Fibroblast of peridontal ligament (primary cell): ENCODE results near the gene PSMB9.
"Not testable (repeated sequence)": the region's sequence is repeated elsewhere in the genome, so short reads cannot be mapped to it uniquely, and the experiment has no call there.

Source experiments
- DNase-seq: peaks from one replicate; pipeline ENCODE4 v3.0.0-alpha.2; 2010; ENCODE audit errors: extremely low read depth

PSMB9 gene

GRCh38 chr6:32853541-32854375, at the start of gene PSMB9, which contains the start of gene TAP1:
Gene PSMB9 (plus strand): TSS chr6:32854192. CDS start chr6:32854230, 38 bp downstream.
Gene TAP1 (minus strand): TSS chr6:32853704. CDS start chr6:32853636, 68 bp downstream.
- peak; percentile 91 for DNase-seq

- DNase-seq, result not testable (repeated sequence)
Measured at GRCh38 chr6:32805404-32805803, 48.6 kb upstream of the PSMB9 start.

GRCh38 chr6:32807020-32807580, 46.9 kb upstream of the PSMB9 start:
- no peak for DNase-seq

- no peak for DNase-seq
Measured at GRCh38 chr6:32809171-32809570, 44.8 kb upstream of the PSMB9 start.

GRCh38 chr6:32814145-32814544, 39.8 kb upstream of the PSMB9 start:
- DNase-seq, result no peak

- DNase-seq, result peak; percentile 83
Measured at GRCh38 chr6:32815115-32815514, 38.9 kb upstream of the PSMB9 start.

- no peak for DNase-seq
Measured at GRCh38 chr6:32815996-32816395, 38.0 kb upstream of the PSMB9 start.

- DNase-seq, result peak; percentile 22
Measured at GRCh38 chr6:32816746-32817204, 37.2 kb upstream of the PSMB9 start, which contains the start of gene HLA-DOB. Gene HLA-DOB (minus strand): TSS chr6:32817002. CDS start chr6:32816951, 51 bp downstream.

GRCh38 chr6:32818867-32819266, 35.1 kb upstream of the PSMB9 start:
- no peak for DNase-seq

GRCh38 chr6:32819729-32820128, 34.3 kb upstream of the PSMB9 start:
- peak; percentile 60 for DNase-seq

- DNase-seq, result peak; percentile 68
Measured at GRCh38 chr6:32825966-32826365, 28.0 kb upstream of the PSMB9 start.

GRCh38 chr6:32827025-32827424, 27.0 kb upstream of the PSMB9 start:
- DNase-seq, result no peak

GRCh38 chr6:32829495-32829894, 24.5 kb upstream of the PSMB9 start:
- no peak for DNase-seq

- no peak for DNase-seq
Measured at GRCh38 chr6:32830017-32830416, 24.0 kb upstream of the PSMB9 start.

- DNase-seq, result no peak
Measured at GRCh38 chr6:32830936-32831335, 23.1 kb upstream of the PSMB9 start.

- no peak for DNase-seq
Measured at GRCh38 chr6:32832535-32832934, 21.5 kb upstream of the PSMB9 start.

- DNase-seq, result no peak
Measured at GRCh38 chr6:32833664-32834063, 20.3 kb upstream of the PSMB9 start.

GRCh38 chr6:32835167-32835893, 18.7 kb upstream of the PSMB9 start:
- DNase-seq, result no peak

GRCh38 chr6:32836873-32837272, 17.1 kb upstream of the PSMB9 start:
- no peak for DNase-seq

- DNase-seq, result no peak
Measured at GRCh38 chr6:32837651-32838113, 16.3 kb upstream of the PSMB9 start.

GRCh38 chr6:32838114-32838958, 15.7 kb upstream of the PSMB9 start, which contains the start of gene TAP2:
Gene TAP2 (minus strand): TSS chr6:32838739. CDS start chr6:32838233, 506 bp downstream.
- peak; percentile 90 for DNase-seq
